GM12874 (cell line): ENCODE measurements around the gene ATP10A.

Experiments used
- TF ChIP-seq, protein P1 (sequence below): IDR thresholded peaks from 2 replicates; pipeline ENCODE4 v1.5.1; 2011; ENCODE audit warnings: low read depth, mild to moderate bottlenecking, control low read depth, low read length, moderate library complexity; ENCODE audit not compliant: insufficient read depth

ATP10A gene

DNA sequence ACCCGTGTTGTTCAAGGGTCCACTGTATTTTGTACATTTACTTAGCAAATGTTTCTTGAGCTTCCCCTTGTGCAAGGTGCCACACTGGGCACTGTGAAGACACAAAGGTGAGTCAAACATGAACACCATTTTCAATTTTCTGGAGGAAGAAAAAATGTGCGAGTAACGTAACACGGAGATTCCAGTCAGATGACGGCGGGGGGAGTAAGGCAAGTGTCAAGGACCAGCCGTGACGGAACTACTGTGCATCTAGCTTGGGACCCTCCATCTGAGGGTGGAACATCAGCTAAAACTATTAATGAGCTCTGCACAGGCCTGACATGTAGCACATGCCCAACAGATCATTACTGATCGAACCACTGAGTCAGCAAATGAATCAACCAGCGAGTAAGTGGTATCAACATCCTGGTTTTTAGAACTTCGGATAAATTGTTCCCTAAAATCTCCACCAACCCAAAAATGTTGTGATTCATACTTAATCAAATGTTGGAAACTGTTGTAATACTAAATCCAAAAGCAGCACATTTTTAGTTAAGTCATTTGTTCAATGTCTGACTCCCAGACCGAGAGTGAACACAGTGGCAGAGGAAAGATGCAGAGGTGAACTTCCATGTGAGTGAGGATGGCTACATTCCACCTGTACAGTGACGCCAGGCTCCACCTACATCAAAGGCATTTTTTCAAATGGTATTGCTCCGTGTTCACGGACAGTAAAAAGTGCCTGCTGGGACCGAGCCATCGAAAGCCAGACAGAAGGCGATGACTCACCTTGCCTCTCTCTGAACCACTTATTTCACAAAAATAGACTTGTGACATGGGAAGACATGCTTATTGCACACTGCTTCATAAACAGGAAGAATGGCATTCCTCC is 172.2 kb downstream of the ATP10A start:
- TF ChIP-seq, protein P1, sequence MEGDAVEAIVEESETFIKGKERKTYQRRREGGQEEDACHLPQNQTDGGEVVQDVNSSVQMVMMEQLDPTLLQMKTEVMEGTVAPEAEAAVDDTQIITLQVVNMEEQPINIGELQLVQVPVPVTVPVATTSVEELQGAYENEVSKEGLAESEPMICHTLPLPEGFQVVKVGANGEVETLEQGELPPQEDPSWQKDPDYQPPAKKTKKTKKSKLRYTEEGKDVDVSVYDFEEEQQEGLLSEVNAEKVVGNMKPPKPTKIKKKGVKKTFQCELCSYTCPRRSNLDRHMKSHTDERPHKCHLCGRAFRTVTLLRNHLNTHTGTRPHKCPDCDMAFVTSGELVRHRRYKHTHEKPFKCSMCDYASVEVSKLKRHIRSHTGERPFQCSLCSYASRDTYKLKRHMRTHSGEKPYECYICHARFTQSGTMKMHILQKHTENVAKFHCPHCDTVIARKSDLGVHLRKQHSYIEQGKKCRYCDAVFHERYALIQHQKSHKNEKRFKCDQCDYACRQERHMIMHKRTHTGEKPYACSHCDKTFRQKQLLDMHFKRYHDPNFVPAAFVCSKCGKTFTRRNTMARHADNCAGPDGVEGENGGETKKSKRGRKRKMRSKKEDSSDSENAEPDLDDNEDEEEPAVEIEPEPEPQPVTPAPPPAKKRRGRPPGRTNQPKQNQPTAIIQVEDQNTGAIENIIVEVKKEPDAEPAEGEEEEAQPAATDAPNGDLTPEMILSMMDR, result no peak

DNA sequence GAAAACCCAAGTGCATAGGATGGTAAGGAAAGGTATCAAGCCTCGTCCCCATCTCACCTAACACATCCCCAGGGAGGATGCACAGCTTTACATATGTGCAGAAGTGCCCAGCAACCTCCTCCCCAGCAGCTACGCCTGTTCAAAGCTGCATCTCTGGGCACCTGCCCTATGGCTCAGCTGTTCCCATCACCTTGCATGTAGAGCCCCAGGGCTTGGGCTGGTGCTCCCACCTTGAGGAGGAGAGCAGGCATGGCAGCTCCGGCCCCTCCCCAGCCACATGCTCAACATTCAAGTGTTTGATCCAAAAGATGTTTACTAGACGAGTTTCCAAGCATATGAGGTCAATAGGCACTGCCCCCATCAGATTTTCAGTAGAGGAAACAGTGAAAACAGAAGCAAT is 173.5 kb downstream of the ATP10A start:
- TF ChIP-seq, protein P1, result no peak

DNA sequence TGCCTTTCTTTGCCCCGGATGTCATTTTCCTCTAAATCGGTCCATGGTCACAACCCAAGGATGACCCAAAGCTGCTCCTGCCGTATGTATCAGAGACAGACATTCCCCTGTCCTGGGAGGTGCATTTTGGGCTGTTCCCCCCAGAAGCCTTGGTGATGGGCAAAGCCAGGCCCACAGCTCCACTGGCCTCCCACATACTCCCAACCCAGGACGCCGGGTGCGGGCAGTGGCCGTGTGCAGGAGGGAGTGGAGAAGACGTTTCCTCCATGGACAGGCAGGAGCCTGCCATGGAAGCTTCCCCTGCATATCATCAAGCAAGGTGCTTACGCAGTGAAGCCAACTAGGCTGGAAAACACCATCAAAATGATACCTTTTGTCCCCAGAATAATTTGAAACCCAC is 175.0 kb downstream of the ATP10A start:
- TF ChIP-seq, protein P1, result no peak

DNA sequence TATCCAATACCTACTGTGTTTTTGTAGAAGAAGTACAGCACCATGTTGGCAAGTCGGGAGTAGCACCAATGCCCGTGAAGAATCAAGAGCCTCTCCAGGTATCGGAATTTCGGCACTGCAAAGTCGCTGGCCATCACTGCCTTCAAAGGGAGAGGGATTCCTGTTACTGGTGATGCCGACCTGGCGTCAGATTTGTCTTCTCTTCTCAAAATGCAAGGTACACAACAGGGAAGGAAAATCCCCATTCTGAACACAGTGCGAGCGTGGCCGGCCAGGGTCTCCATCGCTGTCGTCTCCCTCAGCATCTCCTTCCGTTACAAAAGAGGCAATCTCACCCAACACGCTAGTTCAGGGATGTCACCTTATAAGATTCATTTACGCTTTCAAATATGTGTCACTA is 175.4 kb downstream of the ATP10A start:
- TF ChIP-seq, protein P1, result no peak

DNA sequence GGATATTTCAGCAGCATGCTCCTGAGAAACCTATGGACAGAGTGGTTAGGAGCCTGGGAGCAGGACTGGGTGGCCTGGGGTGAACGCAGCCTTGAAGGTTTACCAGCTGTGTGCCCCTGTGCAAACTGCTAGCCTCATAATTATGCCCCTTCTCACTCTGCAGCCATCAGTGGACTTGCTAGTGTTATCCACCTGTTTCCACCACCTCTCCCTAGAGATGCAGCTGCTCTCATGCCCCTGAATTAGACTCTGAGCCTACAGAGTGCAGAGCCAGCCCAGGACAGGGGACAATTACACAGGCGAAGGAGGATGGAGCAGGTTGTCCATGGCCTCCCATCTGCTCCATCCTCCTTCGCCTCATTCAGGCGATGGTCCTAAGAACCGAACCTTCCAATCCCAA is 175.9 kb downstream of the ATP10A start:
- TF ChIP-seq, protein P1, result no peak

DNA sequence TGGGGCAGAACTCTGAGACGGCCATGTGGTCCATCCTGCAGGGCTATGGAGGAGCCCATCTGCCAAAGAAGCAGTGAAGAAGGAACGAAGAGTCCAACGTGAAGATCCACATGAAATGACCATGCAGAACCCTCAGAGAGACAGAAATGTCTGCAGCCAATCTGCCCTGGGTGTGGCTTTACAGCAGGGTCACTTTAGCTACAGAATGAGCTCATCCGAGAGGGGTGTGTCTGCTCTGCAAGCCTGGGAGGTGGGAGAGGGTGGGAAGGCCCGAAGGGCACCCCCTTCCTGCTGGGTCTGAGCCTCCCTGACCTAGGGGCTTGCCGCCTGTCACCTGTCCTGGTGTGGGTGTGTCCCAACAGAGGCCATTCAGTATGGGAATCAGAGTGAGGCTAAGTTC is 176.3 kb downstream of the ATP10A start:
- TF ChIP-seq, protein P1, result no peak

DNA sequence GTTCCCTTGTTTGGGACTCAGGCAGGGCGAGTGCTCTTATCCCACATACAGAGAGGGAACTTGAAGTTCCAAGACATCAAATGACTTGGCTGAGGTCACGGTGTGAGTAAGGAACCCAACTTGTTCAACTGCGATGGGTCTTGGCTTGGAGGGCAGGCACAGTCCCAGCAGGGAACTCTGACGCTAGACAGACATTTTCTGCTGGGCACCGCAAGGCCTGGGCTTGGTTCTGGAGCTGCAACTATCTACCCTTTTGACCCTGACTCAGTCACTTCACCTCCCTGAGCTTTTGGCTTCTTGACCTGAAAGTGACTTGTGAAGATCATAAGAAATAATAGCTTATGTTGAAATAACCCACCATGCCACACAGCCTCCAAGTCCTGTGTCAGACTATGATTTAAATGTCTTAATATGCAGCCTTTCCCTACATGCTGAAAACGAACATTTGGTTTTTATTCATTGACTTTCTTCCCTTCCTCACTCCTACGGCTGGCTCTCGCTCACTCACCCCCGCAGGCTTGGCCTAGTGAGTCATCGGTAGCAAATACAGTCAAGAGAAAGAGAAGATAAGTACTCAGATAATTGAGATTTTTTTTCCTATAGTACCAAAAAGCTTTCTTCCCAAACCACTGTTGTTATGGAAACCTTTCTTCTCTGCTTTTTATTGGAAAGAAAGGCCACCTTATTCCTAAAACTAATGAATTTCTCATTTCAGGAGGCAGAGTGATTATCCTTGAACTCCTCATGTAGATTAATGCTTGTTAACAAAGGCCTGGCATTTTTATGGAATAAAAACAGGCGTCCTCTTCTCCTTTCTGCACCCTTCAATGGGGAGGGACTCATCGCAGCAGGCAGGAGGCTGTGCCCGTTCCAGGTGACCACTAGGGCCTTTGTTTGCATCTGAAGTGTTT is 178.4 kb downstream of the ATP10A start:
- TF ChIP-seq, protein P1, result no peak
